C4-2B (cell line): ENCODE data around the gene PRKD2.

ENCODE experiments used
- ZFX ChIP-seq: fragments of 450-650 bp; IDR thresholded peaks from 2 replicates; pipeline ENCODE4 v1.6.1; 2017
- TF ChIP-seq, protein P1 (sequence below): fragments of 450-650 bp; conservative IDR thresholded peaks from 2 replicates; pipeline ENCODE4 v1.5.1; 2017; ENCODE audit warnings: mild to moderate bottlenecking

DNA sequence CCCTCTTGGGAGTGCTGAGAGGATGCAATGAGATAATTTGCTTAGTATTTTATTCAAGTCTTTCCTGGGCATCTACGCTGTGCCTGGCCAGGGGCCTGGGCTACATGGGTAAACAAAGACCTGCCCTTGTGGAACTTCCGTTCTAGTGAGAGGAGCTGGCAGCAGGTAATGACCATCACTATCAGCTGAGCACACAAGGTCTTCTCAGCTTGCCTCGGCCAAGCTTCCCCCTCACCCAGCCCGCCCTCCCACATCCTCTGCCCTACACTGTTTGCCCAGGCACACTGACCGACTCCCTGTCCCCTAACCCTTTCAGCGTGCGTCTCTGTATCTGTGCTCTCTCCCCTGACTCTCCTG is 20.4 kb upstream of the PRKD2 start:
- TF ChIP-seq, protein P1, sequence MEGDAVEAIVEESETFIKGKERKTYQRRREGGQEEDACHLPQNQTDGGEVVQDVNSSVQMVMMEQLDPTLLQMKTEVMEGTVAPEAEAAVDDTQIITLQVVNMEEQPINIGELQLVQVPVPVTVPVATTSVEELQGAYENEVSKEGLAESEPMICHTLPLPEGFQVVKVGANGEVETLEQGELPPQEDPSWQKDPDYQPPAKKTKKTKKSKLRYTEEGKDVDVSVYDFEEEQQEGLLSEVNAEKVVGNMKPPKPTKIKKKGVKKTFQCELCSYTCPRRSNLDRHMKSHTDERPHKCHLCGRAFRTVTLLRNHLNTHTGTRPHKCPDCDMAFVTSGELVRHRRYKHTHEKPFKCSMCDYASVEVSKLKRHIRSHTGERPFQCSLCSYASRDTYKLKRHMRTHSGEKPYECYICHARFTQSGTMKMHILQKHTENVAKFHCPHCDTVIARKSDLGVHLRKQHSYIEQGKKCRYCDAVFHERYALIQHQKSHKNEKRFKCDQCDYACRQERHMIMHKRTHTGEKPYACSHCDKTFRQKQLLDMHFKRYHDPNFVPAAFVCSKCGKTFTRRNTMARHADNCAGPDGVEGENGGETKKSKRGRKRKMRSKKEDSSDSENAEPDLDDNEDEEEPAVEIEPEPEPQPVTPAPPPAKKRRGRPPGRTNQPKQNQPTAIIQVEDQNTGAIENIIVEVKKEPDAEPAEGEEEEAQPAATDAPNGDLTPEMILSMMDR = no peak
- TF ChIP-seq ZFX = no peak
